Activated naive CD8-positive, alpha-beta T cell treated with anti-CD3 and anti-CD28 coated beads, Interleukin-2, amount 50 U/mL, for 24 hours (primary cell): ENCODE data around the gene FTO.
A peak's percentile ranks its signal among the peaks of the same experiment; 100 is the strongest.

ENCODE experiments used
- ATAC-seq: fragments of 150-1000 bp; cut with Tn5 transposase; one replicate; pipeline ENCODE4 v1.10.0; 2021
- DNase-seq: peaks from one replicate; pipeline ENCODE4 v3.0.0; 2021
- H3K27ac Mint-ChIP-seq: one replicate; pipeline ENCODE4 v1.8.0; 2021; ENCODE audit warnings: mild to moderate bottlenecking, mixed read lengths
- H3K27me3 Mint-ChIP-seq: one replicate; pipeline ENCODE4 v1.8.0; 2021; ENCODE audit warnings: mixed read lengths
- H3K36me3 Mint-ChIP-seq: one replicate; pipeline ENCODE4 v1.8.0; 2021; ENCODE audit warnings: low read depth, mixed read lengths
- H3K4me1 Mint-ChIP-seq: one replicate; pipeline ENCODE4 v1.8.0; 2021; ENCODE audit warnings: mixed read lengths
- H3K4me3 Mint-ChIP-seq: one replicate; pipeline ENCODE4 v1.8.0; 2021; ENCODE audit warnings: mild to moderate bottlenecking, moderate library complexity, mixed read lengths
- H3K9me3 Mint-ChIP-seq: one replicate; pipeline ENCODE4 v1.8.0; 2021; ENCODE audit warnings: mixed read lengths

The FTO gene

DNA sequence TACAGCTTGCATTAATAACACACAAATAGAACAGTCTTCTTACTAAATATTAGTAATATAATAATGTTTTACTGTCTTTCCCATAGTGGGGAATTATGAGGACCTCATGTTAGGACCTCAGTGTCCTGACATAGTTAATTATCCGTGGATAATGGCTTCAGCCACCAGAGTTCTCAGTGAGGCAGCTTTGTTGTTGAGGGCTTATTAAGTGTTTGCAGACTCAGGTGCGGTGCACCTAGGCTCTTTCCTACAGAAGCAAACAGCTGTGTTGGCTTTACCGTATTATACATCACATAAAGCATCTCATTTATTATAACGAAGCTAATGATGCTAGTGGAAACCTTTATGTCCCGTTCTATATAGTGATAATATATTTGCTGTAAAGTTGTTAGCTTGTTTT lies 246.7 kb downstream of the FTO start:
- H3K4me3 Mint-ChIP-seq: no peak overlapping the region
- H3K9me3 Mint-ChIP-seq: no peaks in the 10 kb centered on the region
- no peak overlapping the region for H3K27ac Mint-ChIP-seq
- ATAC-seq (no peak), DNase-seq (no peak)
- H3K4me1 Mint-ChIP-seq: peaks cover 23% of the 10 kb centered on the region
- no peaks in the 10 kb centered on the region for H3K27me3 Mint-ChIP-seq
- peaks cover 6% of the 10 kb centered on the region for H3K36me3 Mint-ChIP-seq

DNA sequence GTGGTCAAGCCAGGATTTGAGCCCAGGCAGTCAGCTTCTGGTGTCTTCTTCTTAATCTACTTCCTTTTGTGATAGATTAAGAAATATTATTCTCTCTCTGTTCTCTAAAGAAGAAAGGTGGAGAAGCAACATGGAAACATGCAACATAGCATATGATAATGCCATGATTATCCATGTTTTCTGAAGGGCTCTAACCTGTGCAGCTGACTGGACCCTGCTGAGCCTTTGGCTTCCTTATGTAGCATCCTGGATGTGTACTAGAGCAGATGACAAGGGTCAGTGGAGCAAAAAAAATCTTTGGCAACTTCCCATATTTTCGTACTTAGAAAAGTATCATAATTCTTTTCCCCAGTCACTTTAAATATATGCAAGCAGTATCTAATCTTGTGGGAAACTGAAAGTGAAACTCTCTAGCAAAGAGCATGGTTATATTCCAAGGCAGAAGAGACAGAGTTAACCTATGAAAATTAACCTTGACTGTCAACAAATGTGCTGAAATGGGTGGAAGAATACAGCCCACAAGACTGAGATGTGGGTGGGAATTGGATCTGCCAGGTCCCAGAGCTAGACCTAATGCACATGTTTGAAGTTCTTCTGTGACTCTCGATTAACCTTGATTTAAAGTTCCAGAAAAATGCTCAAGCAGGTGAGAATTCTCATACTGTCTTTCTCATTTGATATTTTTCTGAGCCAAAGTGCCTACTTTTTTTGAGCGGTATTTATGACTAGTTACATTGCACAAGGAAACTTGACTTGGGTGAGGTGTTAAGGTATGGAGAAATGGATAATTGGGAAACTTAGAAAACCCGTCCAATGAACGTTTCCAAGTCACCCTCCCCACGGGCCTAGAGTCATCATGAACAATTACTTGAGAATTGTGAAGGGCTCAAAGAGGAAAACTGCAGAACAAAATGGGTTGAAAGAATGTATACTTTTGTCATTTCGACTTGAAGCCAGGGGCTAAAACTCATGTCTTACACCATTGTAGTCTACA lies 248.6 kb downstream of the FTO start:
- Mint-ChIP-seq H3K4me3 (peak overlapping the region; percentile 44), H3K4me1 (peaks cover 23% of the 10 kb centered on the region), H3K27me3 (no peaks in the 10 kb centered on the region), H3K27ac (peak overlapping the region; percentile 19), H3K36me3 (peaks cover 6% of the 10 kb centered on the region), H3K9me3 (no peaks in the 10 kb centered on the region)
- DNase-seq: no peak
- ATAC-seq: peak; percentile 71

- peaks cover 6% of the 10 kb centered on the region for H3K36me3 Mint-ChIP-seq
- H3K9me3 Mint-ChIP-seq: no peaks in the 10 kb centered on the region
- no peak overlapping the region for H3K4me3 Mint-ChIP-seq
- ATAC-seq (no peak), DNase-seq (no peak)
- peaks cover 23% of the 10 kb centered on the region for H3K4me1 Mint-ChIP-seq
- H3K27me3 Mint-ChIP-seq: no peaks in the 10 kb centered on the region
- no peak overlapping the region for H3K27ac Mint-ChIP-seq
Observed at GRCh38 chr16:53953336-53953735, 249.4 kb downstream of the FTO start.

GRCh38 chr16:53955221-53955875 lies 251.4 kb downstream of the FTO start:
- Mint-ChIP-seq H3K27ac (no peak overlapping the region), H3K36me3 (peaks cover 6% of the 10 kb centered on the region), H3K4me3 (no peak overlapping the region), H3K9me3 (no peaks in the 10 kb centered on the region), H3K4me1 (peaks cover 20% of the 10 kb centered on the region), H3K27me3 (no peaks in the 10 kb centered on the region)
- no peak for DNase-seq
- ATAC-seq: no peak

- Mint-ChIP-seq H3K4me3 (no peak overlapping the region), H3K36me3 (peaks cover 6% of the 10 kb centered on the region), H3K9me3 (no peaks in the 10 kb centered on the region), H3K27ac (no peak overlapping the region), H3K4me1 (no peaks in the 10 kb centered on the region), H3K27me3 (no peaks in the 10 kb centered on the region)
- ATAC-seq (no peak), DNase-seq (no peak)
Observed at GRCh38 chr16:53958341-53958880, 254.5 kb downstream of the FTO start.

DNA sequence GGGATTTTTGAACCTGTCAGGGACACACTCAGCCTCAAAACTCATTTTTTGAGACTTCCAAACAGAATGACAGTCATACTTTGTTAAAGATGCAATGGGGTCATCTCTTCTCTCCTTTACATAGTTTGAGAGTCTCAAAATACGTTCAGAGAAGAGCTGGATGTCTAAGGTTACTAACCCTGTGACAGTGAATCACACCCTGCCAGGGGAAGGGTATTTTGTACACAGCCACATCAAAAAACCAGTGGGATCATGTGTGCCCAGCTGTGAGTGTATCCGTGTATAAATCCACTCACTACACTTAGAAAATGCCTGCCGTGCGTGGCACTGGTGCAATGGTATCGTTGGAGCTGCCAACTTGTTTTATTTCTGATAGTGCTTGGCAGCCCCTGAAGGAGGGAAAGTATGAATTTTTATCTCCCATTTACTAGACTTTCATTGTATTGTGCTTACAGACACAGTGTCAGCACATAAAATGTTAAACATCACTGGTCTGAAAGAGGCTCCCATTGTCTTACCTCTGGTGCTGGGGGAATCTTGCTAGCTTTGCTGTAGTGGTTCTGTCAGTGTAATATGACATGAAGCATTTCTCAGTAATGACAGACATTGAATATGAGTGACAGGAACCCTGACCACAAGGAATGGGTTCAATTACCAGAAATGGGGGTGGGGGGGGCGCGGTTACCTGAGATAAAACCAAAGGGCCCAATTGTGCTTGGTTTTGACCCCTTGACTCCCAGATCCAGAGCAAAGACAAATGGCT lies 256.3 kb downstream of the FTO start:
- no peak for DNase-seq
- H3K4me1 Mint-ChIP-seq: no peaks in the 10 kb centered on the region
- H3K27ac Mint-ChIP-seq: no peak overlapping the region
- ATAC-seq: no peak
- no peaks in the 10 kb centered on the region for H3K27me3 Mint-ChIP-seq
- H3K4me3 Mint-ChIP-seq: no peak overlapping the region
- H3K9me3 Mint-ChIP-seq: no peaks in the 10 kb centered on the region
- H3K36me3 Mint-ChIP-seq: peaks cover 4% of the 10 kb centered on the region

DNA sequence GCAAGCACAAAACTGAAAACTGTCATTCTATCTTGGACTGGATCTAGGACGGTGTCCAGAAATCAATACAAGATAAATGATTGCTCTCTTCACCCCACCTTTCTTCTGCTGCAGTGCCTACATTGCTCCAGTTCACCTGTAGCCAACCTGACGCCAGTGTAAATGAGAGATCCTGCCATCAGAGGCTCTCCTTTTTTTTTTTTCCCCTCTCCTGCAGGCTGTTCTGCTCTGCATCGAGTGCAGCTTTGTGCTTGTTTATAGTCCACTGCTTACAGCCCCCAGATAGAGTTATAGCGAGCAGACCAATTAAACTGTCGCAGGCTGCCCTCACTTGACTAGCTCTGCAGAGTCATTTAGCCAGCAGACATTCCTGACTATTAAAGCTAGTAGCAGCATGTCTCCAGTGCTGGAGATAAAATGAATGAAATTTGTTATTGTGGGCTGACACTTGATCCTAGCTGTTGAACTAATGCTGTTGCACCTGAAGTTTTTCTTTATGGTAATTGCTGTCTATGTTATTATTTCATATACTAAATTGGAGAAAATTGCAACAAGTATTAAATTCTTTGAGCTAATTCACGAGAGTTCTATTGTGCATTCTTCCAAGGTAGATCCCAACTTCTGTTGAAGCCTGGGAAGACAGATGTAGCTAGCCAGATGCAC lies 257.1 kb downstream of the FTO start:
- no peak for ATAC-seq
- no peak overlapping the region for H3K27ac Mint-ChIP-seq

GRCh38 chr16:53962041-53962440 lies 258.1 kb downstream of the FTO start:
- peaks cover 3% of the 10 kb centered on the region for H3K36me3 Mint-ChIP-seq
- no peak overlapping the region for H3K27ac Mint-ChIP-seq
- no peaks in the 10 kb centered on the region for H3K27me3 Mint-ChIP-seq
- H3K4me1 Mint-ChIP-seq: no peaks in the 10 kb centered on the region
- no peaks in the 10 kb centered on the region for H3K9me3 Mint-ChIP-seq
- ATAC-seq (no peak), DNase-seq (no peak)
- H3K4me3 Mint-ChIP-seq: no peak overlapping the region

More for the DNA sequence above, 257.1 kb downstream of the FTO start:
- Mint-ChIP-seq H3K4me1 (no peaks in the 10 kb centered on the region), H3K27me3 (no peaks in the 10 kb centered on the region), H3K9me3 (no peaks in the 10 kb centered on the region), H3K36me3 (peaks cover 3% of the 10 kb centered on the region), H3K4me3 (no peak overlapping the region)
- no peak for DNase-seq

- Mint-ChIP-seq H3K27me3 (no peaks in the 10 kb centered on the region), H3K9me3 (no peaks in the 10 kb centered on the region), H3K4me1 (no peaks in the 10 kb centered on the region), H3K36me3 (peaks cover 3% of the 10 kb centered on the region), H3K4me3 (no peak overlapping the region), H3K27ac (no peak overlapping the region)
- ATAC-seq (no peak), DNase-seq (no peak)
Observed at GRCh38 chr16:53964145-53964790, 260.3 kb downstream of the FTO start.

DNA sequence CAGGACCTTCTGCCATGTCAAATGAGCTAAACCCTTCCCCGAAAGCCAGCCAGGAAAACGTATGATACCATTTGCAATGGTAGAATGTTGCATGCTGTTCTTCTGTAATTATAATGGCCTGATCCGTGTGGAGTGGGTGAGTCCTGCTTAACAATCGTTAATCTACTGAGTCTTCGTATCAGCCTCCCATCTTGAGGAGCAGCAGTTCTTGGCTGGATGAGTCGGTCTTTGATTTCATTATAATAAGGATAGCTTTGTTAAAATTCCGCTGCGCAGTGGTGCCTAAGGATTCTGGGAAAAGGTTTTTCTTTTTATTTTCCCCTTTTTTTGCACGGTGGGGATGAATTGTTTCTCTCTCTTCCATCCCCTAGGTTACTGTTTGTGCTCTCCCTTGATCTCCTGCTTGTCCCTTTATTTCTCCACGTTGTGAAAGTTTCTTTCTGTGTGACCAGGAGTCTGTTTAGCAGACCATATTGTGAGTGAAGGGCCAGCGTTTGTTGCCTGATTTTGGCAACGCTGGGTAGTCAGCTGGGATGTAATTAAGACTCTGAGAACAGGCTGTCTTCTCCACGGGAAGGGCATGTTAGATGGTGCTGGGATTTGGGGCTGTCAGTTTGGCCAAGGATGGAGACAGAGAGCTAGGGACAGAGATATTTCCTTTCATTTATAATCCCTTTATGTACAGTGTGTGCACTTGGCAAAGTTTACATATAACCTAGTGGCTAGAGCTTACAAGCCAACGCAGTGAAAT lies 263.0 kb downstream of the FTO start:
- no peaks in the 10 kb centered on the region for H3K4me1 Mint-ChIP-seq
- H3K27ac Mint-ChIP-seq: no peak overlapping the region
- peaks cover 3% of the 10 kb centered on the region for H3K36me3 Mint-ChIP-seq
- H3K9me3 Mint-ChIP-seq: no peaks in the 10 kb centered on the region
- ATAC-seq: no peak
- no peak overlapping the region for H3K4me3 Mint-ChIP-seq
- no peaks in the 10 kb centered on the region for H3K27me3 Mint-ChIP-seq
- DNase-seq: no peak

DNA sequence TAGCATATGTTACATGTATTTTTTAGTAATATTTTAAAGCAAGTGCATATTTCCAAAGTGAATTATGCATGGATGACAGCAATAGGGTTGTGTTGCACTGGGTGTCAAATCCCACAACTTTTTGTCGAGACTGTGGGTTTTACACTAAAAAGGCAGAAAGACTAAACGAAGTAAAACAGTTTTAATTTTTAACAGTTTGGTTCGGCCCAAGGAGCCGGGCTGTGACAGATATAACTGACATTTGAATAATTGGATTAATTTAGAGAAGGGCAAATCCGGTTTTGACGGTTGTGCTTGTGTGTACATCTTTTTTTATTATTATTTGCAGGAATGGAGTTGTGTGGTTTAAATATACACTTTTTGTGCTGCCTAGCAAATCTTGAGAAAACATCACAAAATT lies 263.6 kb downstream of the FTO start:
- no peak for DNase-seq
- Mint-ChIP-seq H3K4me1 (no peaks in the 10 kb centered on the region), H3K27me3 (no peaks in the 10 kb centered on the region), H3K27ac (no peak overlapping the region), H3K4me3 (no peak overlapping the region), H3K36me3 (peaks cover 3% of the 10 kb centered on the region), H3K9me3 (no peaks in the 10 kb centered on the region)
- ATAC-seq: no peak

GRCh38 chr16:53968454-53968853 lies 264.5 kb downstream of the FTO start:
- Mint-ChIP-seq H3K9me3 (no peaks in the 10 kb centered on the region), H3K27ac (no peak overlapping the region), H3K36me3 (peaks cover 3% of the 10 kb centered on the region), H3K4me1 (no peaks in the 10 kb centered on the region), H3K4me3 (no peak overlapping the region), H3K27me3 (no peaks in the 10 kb centered on the region)
- DNase-seq (no peak), ATAC-seq (no peak)

DNA sequence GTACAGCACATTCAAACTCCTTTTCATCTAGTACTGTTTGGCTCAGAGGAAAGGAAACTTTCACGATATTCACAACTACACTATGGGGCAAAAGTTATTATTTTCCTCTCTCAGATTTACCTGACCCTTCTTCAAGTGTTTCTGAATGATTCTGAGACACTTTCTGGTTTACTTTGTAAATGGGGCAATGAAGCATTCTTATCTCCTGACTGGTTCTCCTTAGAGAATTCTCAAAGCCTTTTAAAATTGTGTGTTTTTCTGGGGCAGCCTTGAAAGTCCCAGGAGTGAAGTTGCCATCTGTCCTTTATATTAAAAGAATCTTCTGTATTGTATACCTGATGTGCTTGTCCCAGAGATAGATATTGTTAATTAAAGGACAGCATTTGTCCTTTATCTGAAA lies 264.9 kb downstream of the FTO start:
- H3K36me3 Mint-ChIP-seq: peaks cover 3% of the 10 kb centered on the region
- no peak overlapping the region for H3K27ac Mint-ChIP-seq
- H3K4me3 Mint-ChIP-seq: no peak overlapping the region
- DNase-seq (no peak), ATAC-seq (no peak)
- H3K27me3 Mint-ChIP-seq: no peaks in the 10 kb centered on the region
- no peaks in the 10 kb centered on the region for H3K4me1 Mint-ChIP-seq
- no peaks in the 10 kb centered on the region for H3K9me3 Mint-ChIP-seq
